GM21515 (cell line): ENCODE measurements around the gene GPR108.
"Not testable (repeated sequence)": the region's sequence is repeated elsewhere in the genome, so short reads cannot be mapped to it uniquely, and the experiment has no call there.

Source experiments
- ATAC-seq: cut with Tn5 transposase; IDR thresholded peaks from one replicate; pipeline ENCODE4 v1.9.1; 2021; ENCODE audit not compliant: unreplicated experiment

Gene GPR108

GRCh38 chr19:6721138-6721474, 16.3 kb downstream of the GPR108 start:
- ATAC-seq, result no peak

- no peak for ATAC-seq
These were observed 16.8 kb downstream of the GPR108 start, which contains the start of gene C3 for GRCh38 chr19:6720369-6721137. TSS of gene C3 (minus strand) at chr19:6720650. CDS start at chr19:6720589, 61 bp downstream.

- no peak for ATAC-seq
These were observed 17.4 kb downstream of the GPR108 start for GRCh38 chr19:6719992-6720368.

GRCh38 chr19:6719540-6719861, 17.9 kb downstream of the GPR108 start:
- no peak for ATAC-seq

GRCh38 chr19:6718741-6719539, 18.4 kb downstream of the GPR108 start:
- no peak for ATAC-seq

- no peak for ATAC-seq
These were observed 19.2 kb downstream of the GPR108 start for GRCh38 chr19:6718111-6718740.

- no peak for ATAC-seq
These were observed 19.9 kb downstream of the GPR108 start for GRCh38 chr19:6717441-6717971.

GRCh38 chr19:6717036-6717435, 20.3 kb downstream of the GPR108 start:
- ATAC-seq, result no peak

GRCh38 chr19:6716610-6716970, 20.8 kb downstream of the GPR108 start:
- no peak for ATAC-seq

- no peak for ATAC-seq
These were observed 22.4 kb downstream of the GPR108 start for GRCh38 chr19:6714749-6715555.

- ATAC-seq, result no peak
These were observed 23.3 kb downstream of the GPR108 start for GRCh38 chr19:6713773-6714692.

GRCh38 chr19:6712692-6713670, 24.4 kb downstream of the GPR108 start:
- ATAC-seq, result no peak

- ATAC-seq, result no peak
These were observed 25.1 kb downstream of the GPR108 start for GRCh38 chr19:6712231-6712630.

- no peak for ATAC-seq
These were observed 25.8 kb downstream of the GPR108 start for GRCh38 chr19:6711605-6712004.

GRCh38 chr19:6711078-6711361, 26.4 kb downstream of the GPR108 start:
- no peak for ATAC-seq

- ATAC-seq, result no peak
These were observed 26.9 kb downstream of the GPR108 start for GRCh38 chr19:6710273-6711077.

GRCh38 chr19:6709549-6709948, 27.8 kb downstream of the GPR108 start:
- ATAC-seq, result no peak

- not testable (repeated sequence) for ATAC-seq
These were observed 28.5 kb downstream of the GPR108 start for GRCh38 chr19:6708913-6709312.
